MM.1S (cell line): Measurements from ENCODE around the gene TRAPPC3.

Experiments used
- CTCF ChIP-seq: fragments of 300-600 bp; sonication (generic); IDR thresholded peaks from 2 replicates; pipeline ENCODE4 v1.5.1; 2016; ENCODE audit warnings: antibody characterized with exemption, low read length, mixed read lengths
- EZH2 ChIP-seq: fragments of 300-600 bp; sonication (generic); optimal IDR thresholded peaks from 2 replicates; pipeline ENCODE3; 2017; ENCODE audit warnings: low read depth, mild to moderate bottlenecking, antibody characterized with exemption, low read length, mixed read lengths

DNA sequence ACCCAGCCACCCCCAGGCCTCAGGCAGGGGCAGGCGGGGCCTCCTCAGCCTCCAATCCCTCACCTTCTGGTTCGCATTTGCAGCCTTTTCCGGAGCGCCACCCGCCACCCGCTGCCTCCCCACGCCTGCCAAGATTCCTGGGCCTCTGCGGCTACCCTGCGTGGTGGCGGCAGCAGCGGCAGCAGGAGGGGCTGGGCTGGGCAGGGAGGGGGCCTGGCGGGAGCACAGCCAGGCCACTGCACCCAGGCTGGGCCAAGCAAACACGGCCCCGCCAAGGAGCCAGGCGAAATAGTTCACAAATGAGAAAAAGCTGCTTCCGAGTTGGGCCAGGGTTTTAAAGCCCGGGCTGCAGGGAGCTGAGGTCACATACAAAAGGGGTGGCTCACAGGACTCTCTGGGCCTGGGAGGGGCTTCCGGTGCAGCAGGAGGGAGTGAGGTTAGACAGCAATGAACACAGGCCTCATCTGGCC, 34.1 kb downstream of the TRAPPC3 start:
- TF ChIP-seq CTCF (no peak), EZH2 (no peak)
